ENCODE measurements around the gene PACS2.
"Not testable (repeated sequence)": the region's sequence is repeated elsewhere in the genome, so short reads cannot be mapped to it uniquely, and the experiment has no call there.

The PACS2 gene

DNA sequence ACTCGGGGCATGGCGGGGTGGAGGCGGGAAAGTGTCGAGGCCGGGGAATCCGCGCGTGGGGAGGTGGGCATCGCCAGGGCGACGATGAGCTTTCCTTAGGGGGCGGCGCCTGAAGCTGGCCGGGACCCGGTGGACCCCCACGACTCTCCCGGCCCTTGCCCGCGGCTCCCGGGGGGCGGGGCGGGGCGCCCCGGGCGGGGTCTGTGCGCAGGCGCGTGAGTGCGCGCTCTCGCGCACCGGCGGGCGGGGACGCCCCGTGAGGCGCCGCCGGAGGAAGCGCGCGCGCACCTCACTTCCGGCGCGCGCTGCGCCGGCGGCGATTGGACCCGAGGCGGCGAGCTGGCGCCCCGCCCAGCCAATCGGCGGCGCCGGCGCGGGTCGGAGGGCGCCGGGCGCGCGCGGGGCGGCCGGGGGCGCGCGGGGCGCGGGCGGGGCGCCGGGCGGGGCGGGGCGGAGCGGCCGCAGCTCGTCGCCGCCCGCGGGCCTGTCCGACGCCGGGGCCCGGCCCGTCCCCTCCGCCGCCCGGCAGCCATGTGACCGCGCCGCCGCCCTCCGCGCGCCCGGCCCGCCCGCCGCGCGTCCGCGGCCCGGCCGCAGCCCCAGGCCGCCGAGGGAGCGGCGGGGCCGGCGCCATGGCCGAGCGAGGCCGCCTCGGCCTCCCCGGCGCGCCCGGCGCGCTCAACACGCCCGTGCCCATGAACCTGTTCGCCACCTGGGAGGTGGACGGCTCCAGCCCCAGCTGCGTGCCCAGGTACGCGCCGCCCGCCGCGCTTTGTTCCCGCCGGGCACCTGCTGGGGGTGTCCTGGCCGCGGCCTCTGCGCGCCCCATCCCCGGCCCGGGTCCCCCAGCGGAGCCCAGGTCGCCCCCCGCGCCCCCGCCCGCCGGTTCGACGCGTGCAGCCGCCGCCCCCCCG, at the start of gene PACS2:
TSS of gene PACS2 (plus strand) at position 462 of the 914 bp plus-strand sequence. CDS start at position 633, 171 bp downstream.
- DNase-seq (peak; percentile 82), ATAC-seq (peak; percentile 79)

DNA sequence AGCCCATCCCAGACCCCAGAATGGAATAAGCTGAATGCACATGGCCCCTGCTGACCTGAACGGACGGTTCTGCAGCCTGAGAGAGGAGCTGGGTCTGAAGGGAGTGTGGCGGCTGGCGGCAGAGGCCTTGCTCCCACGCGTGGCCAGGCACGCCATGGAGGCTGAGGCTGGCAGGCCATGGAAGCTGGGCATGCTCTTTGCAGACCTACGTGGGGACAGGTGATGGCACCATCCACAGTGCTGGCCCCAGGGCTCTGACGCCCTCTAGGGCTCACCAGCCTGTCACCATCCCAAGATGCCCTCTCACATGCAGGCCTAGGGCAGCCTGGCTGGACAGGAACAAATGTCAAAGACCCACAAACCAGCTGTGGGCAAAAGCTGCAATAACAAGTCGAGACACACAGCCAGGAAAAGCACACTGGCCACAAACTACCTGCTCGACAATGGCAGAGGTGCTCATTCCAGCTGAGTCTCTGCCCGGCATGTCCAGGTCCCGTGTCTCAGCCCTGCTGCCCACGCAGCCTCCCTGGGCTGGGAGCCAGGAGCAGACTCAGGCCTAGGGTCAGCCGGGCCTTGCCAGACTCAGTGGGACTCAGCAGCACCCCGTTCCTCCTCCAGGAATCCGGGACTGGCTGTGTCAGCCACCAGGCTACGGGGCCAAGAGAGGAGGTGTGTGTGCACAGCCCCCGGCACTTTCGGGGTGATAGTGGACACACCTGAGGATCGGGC, 46.6 kb upstream of the PACS2 start:
- ATAC-seq (no peak), DNase-seq (no peak)

DNA sequence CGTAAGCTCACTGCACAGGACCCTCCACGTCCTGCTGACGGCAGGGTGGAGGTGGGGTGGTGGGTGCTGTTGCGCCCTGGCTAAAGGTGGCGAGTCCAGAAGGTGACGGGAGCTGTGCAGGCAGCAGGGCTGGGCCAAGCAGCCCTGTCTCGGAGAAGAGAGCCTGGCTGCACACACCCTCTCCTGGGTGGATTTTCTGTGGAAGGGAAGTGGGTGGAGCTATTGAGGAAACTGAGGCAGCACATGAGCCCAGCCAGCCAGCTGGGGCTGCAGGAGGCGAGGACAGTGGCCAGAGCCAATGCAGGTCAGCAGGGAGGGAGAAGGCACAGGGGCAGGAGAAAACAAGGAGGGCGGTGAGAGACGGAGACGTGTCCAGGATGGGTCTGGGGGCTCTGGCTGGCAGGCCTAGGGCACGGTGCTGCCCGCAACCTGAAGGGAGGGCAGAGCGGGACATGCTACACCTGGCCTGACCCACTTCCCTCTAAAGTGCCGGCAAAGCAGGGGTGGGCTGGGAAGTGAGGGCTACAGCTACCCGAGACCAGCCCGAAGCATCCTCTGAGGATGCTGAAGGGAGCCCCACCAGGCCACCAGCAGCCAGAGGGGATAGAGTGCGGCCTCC, 45.7 kb upstream of the PACS2 start:
- DNase-seq (no peak), ATAC-seq (no peak)

DNA sequence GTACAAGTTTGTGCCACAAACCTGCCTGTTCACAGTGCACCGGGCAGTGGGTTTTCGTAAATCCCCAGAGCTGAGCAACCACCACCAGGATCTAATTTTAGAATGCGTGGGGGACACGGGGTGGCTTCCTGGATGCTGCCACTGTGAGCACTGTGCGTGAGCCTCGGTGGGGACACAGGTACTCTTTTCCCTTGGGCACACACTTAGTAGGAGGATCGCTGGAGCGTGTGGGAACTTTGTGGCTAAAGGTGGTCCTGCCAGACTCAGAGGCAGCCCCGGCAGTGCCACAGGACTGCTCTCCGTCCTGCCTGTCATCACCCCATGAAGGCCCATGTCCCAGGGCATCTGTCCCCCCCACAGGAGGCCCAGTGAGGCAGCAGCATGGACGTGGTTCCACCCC, 45.1 kb upstream of the PACS2 start:
- DNase-seq, result no peak
- no peak for ATAC-seq

DNA sequence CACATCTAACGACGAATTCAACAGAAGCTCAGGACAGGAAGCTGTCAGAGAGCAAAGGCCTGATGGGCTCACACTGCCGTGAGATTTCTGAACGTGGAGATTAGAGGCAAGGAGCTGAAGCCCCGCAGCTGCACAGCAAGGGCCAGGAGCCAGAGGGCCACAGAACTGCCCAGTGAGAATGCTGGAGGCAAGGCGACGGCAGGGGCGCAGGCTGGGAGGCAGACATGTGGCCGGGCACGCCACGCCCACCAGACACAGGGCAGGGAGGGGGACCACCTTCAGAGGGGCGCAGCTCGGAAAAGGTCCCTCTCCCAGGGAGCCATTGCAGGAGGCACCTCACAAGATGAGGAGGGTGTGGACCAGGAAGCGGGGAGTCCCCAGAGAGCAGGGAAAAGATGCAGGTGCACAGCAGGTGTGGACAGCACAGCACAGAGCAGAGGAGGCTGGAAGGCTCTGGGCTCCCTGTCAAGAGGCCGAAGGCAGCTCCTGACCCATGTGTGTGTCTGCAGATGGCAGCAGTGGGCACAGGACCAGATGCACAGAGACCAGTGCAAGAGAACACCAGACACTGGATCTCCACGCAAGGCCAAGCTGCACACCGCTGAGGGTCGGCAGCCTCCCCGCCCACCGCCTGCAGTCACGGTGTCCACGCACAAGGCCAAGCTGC, 43.2 kb upstream of the PACS2 start:
- no peak for ATAC-seq

GRCh38 chr14:105272623-105273022, 41.9 kb upstream of the PACS2 start:
- no peak for ATAC-seq
- no peak for DNase-seq

More for the DNA sequence above, 43.2 kb upstream of the PACS2 start:
- no peak for DNase-seq

GRCh38 chr14:105273062-105273461, 41.5 kb upstream of the PACS2 start:
- no peak for ATAC-seq
- DNase-seq, result no peak

GRCh38 chr14:105274637-105275036, 39.9 kb upstream of the PACS2 start:
- no peak for ATAC-seq
- DNase-seq, result no peak

DNA sequence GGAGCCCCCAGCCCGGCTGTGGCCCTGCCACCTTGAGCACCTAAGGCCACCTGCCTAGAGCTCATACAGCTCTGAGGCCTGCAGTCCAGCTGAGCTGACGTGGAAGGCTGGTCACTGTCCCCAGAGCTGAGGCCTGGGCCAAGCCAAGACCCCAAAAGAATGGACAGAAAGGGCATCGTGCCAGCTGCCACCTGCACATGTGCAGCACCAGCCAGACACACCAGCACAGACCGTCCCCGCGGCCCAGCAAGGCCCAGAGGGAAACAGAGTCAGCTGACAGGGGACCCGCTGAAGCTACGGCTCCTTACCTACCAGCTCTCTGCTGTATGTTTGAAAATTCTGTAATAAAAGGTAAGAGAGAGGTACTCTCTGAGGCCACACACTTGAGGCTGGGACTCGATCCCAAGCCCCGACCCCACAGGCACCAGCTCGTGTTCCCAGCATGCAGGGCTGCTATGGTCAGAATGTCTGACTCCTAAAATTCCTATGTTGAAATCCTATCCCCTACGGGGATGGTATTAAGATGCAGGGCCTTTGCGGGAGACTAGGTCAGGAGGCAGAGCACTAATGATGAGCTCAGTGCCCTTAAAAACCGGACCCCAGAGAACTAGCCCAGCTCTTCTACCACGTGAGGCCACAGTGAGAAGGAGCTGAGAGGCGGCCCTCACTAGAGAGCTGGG, 39.1 kb upstream of the PACS2 start:
- ATAC-seq (no peak), DNase-seq (no peak)

- not testable (repeated sequence) for DNase-seq, ATAC-seq
These were observed 37.1 kb upstream of the PACS2 start for GRCh38 chr14:105277448-105277847.

DNA sequence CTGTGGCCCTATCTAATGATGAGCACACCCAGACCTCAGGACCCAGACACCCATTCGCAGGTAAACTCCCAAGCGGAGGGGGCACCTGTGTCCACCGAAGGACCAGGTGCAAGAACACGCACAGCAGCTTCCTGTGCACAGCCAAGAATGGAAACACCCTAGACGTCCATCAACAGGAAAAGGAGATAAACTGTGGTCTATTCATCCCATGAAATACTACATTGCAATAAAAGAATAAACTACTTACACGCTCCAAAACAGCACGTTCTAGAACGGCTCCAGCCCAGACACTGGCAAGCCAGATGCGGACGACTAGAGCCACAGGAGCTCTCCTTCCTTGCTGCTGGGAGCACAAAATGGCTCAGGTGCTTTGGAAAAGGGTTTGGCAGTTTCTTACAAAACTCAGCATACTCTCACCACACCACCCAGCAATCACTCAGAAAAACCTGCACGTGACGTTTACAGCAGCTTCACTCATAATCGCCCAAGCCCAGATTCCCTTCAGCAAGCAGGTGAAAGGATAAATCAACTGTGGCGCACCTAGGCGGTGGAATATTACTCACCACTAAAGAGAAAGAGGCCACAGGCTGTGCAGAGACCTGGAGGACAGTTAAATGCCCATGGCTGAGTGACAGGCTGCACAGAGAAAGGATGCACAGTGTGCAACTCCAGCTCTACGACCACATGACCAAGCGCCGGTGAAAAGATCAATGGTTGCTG, 34.7 kb upstream of the PACS2 start:
- DNase-seq (no peak), ATAC-seq (no peak)

GRCh38 chr14:105280525-105280924, 34.0 kb upstream of the PACS2 start:
- ATAC-seq (no peak), DNase-seq (no peak)

DNA sequence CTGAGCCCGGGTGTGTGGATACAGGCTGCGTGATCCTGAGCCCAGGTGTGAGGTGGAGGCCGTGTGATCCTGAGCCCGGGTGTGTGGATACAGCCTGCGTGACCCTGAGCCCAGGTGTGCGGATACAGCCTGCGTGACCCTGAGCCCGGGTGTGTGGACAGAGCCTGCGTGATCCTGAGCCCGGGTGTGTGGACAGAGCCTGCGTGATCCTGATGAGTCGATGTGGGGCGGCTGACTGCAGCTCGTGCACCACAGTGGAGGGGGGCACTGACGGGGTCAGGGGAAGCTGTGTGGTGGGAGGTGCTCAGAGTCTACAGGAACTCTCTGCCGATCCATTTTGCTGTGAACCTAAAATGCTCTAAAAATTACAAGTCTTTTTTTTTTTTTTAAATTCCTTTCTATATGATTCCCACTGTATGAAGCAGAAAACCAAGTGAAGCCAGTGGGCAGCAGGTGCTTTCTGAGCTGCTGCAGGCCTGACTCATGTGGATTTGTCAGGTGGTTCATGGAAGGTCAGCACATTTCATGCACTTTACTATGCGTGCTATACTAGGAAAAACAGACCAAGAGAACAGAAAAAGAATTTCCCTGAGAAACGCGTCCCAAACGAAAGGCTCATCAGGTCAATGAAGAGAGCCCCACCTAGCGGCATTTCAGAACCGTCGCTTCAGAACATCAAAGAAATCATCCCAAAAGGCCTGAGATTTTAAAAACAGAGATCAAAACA, 33.0 kb upstream of the PACS2 start:
- no peak for ATAC-seq
- DNase-seq, result no peak

GRCh38 chr14:105282098-105282725, 32.3 kb upstream of the PACS2 start:
- DNase-seq (no peak), ATAC-seq (no peak)

GRCh38 chr14:105283028-105283427, 31.5 kb upstream of the PACS2 start:
- DNase-seq (no peak), ATAC-seq (no peak)

DNA sequence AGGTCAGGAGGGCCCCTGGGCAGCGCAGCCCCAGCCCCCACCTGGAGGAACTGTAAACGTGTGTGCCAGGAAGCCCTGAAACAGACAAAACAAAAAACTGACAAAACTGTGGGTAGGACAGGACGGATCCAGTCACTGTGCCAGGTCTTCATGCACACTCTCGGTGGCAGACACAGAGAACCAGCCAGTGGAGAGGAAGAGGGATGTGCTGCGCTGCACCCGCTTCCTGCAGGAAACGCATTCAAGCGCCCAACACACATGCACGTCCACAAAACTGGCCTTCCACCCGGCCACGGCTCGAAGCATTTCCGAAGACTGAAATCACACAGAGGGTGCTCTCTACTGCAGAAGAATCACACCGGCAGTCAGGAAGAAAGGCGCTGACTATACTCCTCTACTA, 30.6 kb upstream of the PACS2 start:
- ATAC-seq, result no peak
- DNase-seq, result no peak

DNA sequence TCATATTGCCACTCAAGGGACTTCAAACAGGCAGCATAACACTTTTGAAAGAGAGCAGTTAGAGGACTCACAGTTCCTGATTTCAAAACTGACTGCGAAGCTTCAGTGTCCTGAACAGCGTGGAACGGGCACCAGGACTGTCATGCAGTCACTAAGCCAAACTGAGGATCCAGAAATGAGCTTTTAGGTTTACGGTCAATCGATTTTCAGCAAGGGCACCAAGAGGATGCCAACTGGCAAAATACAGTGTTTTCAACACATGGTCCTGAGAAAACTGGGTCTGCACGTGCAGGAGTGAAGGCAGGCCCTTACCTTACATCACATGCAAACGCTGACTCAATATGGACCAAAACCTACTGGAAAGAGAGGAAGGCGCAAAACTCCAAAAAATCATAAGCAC, 29.4 kb upstream of the PACS2 start:
- ATAC-seq (no peak), DNase-seq (no peak)

DNA sequence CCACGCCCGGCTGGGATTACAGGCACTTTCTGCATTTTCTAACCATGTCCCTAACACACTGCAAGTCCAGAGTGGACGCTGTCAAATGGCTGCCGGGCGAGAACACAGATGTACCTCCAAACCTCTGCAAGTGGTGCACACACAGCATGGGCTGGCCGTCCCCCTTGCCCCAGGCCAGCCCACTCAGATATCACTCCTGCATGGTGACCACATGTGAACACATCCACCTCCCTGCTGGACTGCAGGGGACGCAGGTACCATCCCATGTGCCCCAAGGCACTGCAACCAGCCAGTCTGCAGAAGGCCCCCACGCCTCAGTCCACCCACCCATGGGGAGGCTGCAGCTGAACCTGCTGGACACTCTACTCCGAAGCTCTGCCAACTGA, 27.8 kb upstream of the PACS2 start:
- DNase-seq (no peak), ATAC-seq (no peak)

GRCh38 chr14:105287249-105288102, 27.1 kb upstream of the PACS2 start:
- ATAC-seq, result no peak
- DNase-seq, result no peak

All from stimulated activated naive CD8-positive, alpha-beta T cell treated with anti-CD3 and anti-CD28 coated beads, Interleukin-15, Interleukin-2, amounts not matched to agents 100 U/mL and 50 U/mL, for 24 hours (primary cell).